Measurements from ENCODE around the gene POTEE.
"Not testable (repeated sequence)": the region's sequence is repeated elsewhere in the genome, so short reads cannot be mapped to it uniquely, and the experiment has no call there.

The POTEE gene

GRCh38 chr2:131210434-131211211 lies 1.3 kb downstream of the POTEE start:
- not testable (repeated sequence) for H3K4me3 ChIP-seq (ENCODE audit: low read depth in 1 of 2, low read length in 2 of 2); H3K4me1 ChIP-seq (ENCODE audit: control insufficient read depth in 1 of 2, insufficient read depth in 2 of 2, low read length in 2 of 2); H3K36me3 ChIP-seq (ENCODE audit: control insufficient read depth in 1 of 2, insufficient read depth in 2 of 2, low read length in 2 of 2); H3K27ac ChIP-seq (ENCODE audit: low read length); H3K9me3 ChIP-seq (ENCODE audit: control insufficient read depth in 1 of 2, low read length in 2 of 2); H3K27me3 ChIP-seq (ENCODE audit: low read depth, low read length)

- H3K4me1 ChIP-seq (ENCODE audit: control insufficient read depth in 1 of 2, insufficient read depth in 2 of 2, low read length in 2 of 2); H3K4me3 ChIP-seq (ENCODE audit: low read depth in 1 of 2, low read length in 2 of 2); H3K27me3 ChIP-seq (ENCODE audit: low read depth, low read length); H3K36me3 ChIP-seq (ENCODE audit: control insufficient read depth in 1 of 2, insufficient read depth in 2 of 2, low read length in 2 of 2); H3K27ac ChIP-seq (ENCODE audit: low read length); H3K9me3 ChIP-seq (ENCODE audit: control insufficient read depth in 1 of 2, low read length in 2 of 2): not testable (repeated sequence)
Measured at GRCh38 chr2:131217238-131217986, 8.1 kb downstream of the POTEE start.

GRCh38 chr2:131235543-131236449 lies 26.5 kb downstream of the POTEE start:
- H3K27ac ChIP-seq (ENCODE audit: low read length); H3K4me3 ChIP-seq (ENCODE audit: low read depth in 1 of 2, low read length in 2 of 2); H3K4me1 ChIP-seq (ENCODE audit: control insufficient read depth in 1 of 2, insufficient read depth in 2 of 2, low read length in 2 of 2): not testable (repeated sequence)

More at GRCh38 chr2:131235543-131236449, 26.5 kb downstream of the POTEE start:
- not testable (repeated sequence) for H3K36me3 ChIP-seq (ENCODE audit: control insufficient read depth in 1 of 2, insufficient read depth in 2 of 2, low read length in 2 of 2); H3K9me3 ChIP-seq (ENCODE audit: control insufficient read depth in 1 of 2, low read length in 2 of 2); H3K27me3 ChIP-seq (ENCODE audit: low read depth, low read length)
